WTC11 (cell line): ENCODE data around the gene ZNF264.

ENCODE experiments used
- CTCF ChIP-seq: fragments of 200-600 bp; IDR thresholded peaks from 2 replicates; pipeline ENCODE4 v1.8.0; 2022; ENCODE audit warnings: antibody characterized with exemption
- ELF4 ChIP-seq: sonication (generic); formaldehyde crosslinking; IDR thresholded peaks from 2 replicates; pipeline ENCODE4 v1.8.1; 2022; ENCODE audit warnings: low read depth, mild to moderate bottlenecking, moderate library complexity, missing genetic modification reagents
- NFE2L1 ChIP-seq: sonication (generic); formaldehyde crosslinking; IDR thresholded peaks from 2 replicates; pipeline ENCODE4 v1.8.1; 2023; ENCODE audit warnings: missing genetic modification reagents
- NR2C2 ChIP-seq: sonication (generic); formaldehyde crosslinking; IDR thresholded peaks from 2 replicates; pipeline ENCODE4 v1.8.0; 2022; ENCODE audit warnings: mild to moderate bottlenecking, missing genetic modification reagents
- ZNF317 ChIP-seq: sonication (generic); formaldehyde crosslinking; IDR thresholded peaks from 2 replicates; pipeline ENCODE4 v1.8.1; 2023; ENCODE audit warnings: low read depth, mild to moderate bottlenecking, moderate library complexity, missing genetic modification reagents, borderline replicate concordance

- TF ChIP-seq CTCF: no peak
- no peak for TF ChIP-seq ZNF317
- no peak for TF ChIP-seq ELF4 (CRISPR knock-in tag)
- TF ChIP-seq NR2C2: no peak
- no peak for TF ChIP-seq NFE2L1 (CRISPR knock-in tag)
Measured at GRCh38 chr19:57244513-57244912, 53.2 kb downstream of the ZNF264 start.
